ELR (cell line): ENCODE measurements around the gene SFR1.

Source experiments
- DNase-seq: peaks from one replicate; pipeline ENCODE4 v3.0.0-alpha.2; 2015; ENCODE audit warnings: low read depth

SFR1 gene, protein sequence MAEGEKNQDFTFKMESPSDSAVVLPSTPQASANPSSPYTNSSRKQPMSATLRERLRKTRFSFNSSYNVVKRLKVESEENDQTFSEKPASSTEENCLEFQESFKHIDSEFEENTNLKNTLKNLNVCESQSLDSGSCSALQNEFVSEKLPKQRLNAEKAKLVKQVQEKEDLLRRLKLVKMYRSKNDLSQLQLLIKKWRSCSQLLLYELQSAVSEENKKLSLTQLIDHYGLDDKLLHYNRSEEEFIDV

DNA sequence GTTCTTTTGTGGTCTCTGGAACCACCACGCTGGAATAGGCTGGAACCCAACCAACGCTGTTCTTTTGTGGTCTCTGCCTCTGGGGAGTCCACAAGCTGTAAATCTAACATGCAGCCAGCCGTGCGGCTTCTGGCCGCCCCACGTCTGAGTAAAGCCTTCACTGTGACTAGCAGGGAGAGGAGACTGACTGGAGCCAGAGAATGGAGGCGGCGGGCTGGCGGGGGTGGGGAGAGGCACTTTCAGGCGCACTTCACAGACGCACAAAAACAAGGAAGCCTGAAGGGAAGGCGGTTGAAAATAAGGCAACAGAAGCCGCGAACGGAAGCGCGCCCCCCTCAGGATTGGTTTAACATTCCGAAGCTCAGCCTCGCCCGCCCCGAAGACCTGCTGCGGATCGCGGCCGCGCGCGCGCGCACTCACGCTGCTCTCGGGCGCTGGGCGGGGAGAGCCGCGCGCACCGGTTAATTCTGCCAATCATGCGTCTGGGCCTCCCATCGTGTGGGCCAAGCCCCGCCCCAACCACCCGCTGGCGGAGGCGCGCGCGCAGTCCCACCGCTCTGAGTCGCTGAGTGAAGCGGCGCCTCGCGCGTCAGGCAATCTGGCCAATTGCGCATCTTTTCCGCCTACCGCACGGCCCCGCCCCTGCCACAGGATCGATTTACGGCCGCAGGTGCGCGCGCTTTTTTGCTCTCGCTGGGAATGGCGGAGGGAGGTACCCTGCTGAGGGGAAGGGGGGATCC, at the start of gene SFR1:
Gene SFR1 (plus strand): TSS at position 687 of the 740 bp plus-strand sequence. CDS start 13 bp downstream, at position 700.
- peak; percentile 98 for DNase-seq

DNA sequence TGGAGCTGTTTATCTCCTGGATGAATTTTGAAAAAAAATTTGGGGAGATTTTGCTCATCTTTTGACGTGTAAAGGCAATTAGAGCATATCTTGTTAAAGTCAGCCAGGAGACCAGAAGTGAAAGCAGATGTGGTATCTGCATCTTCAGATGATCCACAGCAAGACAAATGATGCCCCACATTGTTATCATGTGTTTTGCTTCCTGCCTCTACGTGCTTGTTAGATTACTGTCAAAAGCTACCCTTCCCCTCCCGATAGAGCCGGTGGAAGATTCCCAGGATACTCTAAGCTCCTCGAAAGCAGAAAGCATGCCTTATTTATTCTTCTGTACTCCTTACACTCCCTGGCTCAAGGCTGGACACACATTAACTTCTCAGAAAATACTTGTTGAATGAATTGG, 49.2 kb upstream of the SFR1 start:
- no peak for DNase-seq

DNA sequence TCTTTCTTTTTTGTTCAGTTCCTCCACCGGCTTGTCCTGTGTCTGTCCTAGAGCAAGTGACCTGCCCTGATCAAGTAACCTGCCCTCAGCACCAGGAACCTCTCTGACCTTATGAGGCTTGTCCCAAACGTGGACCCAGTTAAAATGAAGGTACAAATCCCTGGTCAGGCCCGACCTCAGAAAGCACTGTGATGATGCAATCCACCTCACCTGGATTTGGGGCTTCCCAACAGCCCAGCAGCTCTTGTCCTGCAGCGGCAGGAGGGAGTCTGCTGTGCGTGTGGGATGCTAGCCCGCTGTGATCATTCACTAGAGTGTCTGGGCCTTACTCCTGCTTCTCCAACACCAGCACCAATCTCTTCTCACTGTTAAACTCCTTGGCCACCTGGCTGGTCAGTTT, 47.5 kb upstream of the SFR1 start:
- DNase-seq, result no peak

DNA sequence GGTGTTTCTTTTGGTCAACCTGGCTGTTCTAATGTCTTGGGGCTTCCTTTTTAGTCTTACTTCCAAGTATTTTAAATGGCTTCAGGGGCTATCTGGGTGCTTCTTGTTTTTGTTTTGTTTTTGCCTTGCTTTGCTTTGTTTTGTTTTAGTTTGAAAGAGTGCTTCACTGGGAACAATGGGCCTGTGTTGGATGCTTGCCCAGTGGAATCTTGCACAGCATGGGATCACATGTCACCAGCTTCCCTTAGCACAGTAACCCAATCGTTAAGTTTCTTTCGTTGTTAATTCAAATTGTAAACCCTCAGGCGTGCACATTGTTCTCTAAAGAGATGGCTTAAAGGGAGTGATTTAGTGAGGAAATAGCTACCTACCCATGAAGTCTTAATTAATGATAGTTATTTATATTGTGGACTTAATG, 45.2 kb upstream of the SFR1 start:
- peak; percentile 21 for DNase-seq

DNA sequence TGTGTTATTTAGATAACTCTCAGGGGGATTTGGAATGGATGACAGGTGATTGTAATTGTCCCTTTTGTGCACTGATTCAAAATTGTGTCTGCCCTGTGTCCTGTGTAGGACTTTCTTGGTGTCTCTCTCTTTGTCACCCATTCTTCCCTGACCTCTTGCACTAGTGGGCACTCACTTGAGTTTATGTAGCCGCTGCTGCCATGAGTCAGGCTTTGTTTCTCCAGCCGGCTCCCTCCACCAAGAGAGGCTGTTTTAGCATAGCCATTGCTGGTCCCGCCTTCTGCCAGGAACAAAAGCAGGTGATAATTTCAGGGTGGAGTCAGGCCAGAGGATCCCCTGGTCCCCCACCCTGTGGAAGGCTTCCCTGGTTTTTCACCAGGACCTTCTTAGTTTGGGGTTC, 44.7 kb upstream of the SFR1 start:
- peak; percentile 15 for DNase-seq

DNA sequence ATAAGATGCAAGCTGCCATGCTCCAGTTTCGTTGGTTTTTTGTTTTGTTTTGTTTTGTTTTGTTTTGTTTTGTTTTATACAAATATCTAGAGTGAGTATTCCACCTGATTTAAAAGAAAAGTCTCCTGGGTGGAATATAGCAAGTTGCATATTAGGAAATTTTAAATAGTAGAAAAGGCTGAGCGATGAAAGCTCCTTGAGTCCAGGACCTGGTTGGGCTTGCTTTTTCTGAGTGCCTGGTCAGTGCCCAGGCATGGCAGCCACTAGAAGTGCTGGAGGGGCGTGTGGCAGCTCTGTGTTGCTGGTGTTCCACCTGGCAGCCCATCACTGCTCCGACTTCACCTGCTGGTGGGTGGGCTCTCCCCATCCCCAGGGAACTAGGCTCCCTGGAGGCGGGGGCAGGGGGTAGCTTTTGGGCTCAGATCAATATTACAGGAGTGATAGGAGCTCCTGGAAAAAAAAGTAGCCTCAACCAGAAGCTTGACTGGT, 44.3 kb upstream of the SFR1 start:
- no peak for DNase-seq

- DNase-seq, result peak; percentile 60
Observed at GRCh38 chr10:104080762-104081161, 41.2 kb upstream of the SFR1 start.

- DNase-seq, result no peak
Observed at GRCh38 chr10:104081998-104082397, 40.0 kb upstream of the SFR1 start.

DNA sequence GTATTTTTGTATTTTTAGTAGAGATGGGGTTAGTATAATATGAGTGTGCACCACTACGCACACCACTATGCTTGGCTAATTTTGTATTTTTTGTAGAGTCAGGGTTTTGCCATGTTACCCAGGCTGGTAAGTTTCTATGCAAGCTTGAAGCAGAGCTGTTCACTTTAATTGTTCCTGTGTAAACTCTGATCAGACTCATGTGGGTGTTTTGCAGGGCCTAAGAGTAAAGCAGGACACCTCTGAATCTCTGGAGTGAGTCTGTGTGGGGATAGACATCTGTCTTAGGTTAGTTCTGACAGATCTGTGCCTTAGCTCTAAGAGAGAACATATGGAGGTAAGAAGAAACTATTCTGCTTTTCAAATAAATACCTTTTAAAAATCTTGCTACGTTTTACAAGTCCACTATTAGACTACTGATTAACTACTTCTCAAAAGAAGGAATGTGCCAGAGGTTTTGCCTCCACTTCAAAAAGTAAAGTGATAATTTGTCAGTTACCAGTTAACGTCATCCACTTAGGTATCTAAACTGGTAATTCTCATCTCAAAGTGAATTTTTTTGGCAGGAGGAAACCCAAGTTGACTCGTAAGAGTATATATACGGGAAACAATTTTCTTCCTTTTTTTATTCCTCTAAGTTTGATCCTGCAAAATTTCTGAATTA, 37.4 kb upstream of the SFR1 start:
- no peak for DNase-seq

DNA sequence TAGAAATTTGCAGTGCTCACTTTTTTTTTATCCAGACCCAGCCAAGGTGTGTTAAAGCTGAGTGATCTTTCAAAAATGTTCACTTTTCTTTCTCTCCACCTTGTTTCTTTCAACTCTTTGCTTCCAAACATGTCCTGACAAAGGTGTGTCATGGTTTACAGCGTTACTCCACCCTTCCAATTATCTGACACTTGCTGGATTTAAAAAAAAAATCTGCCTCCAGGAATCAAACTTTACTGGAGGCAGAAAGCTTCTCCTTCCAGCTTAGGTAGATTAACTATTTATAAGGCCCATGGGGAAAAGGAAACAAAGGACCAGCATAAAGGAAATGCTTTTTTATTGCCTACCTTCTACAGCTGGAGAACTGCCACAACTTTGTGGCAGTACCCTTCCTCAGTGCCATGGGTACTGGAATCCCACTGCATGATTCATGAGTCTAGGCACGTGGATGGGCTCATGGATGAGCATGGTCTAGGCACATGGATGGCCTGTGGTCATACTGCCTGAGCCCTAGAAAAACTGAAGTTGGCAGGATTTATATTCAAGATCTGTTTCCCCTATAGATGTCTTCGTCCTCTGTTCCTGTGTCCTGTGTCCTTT, 36.1 kb upstream of the SFR1 start, which contains the start of gene COL17A1:
Gene COL17A1 (minus strand): TSS at position 80 of the 600 bp plus-strand sequence. CDS start 5,207 bp downstream, outside the sequence.
- DNase-seq, result no peak

- no peak for DNase-seq
Observed at GRCh38 chr10:104088239-104088638, 33.7 kb upstream of the SFR1 start.

- peak; percentile 13 for DNase-seq
Observed at GRCh38 chr10:104089621-104090020, 32.4 kb upstream of the SFR1 start.

GRCh38 chr10:104090611-104091010, 31.4 kb upstream of the SFR1 start:
- peak; percentile 38 for DNase-seq

GRCh38 chr10:104092749-104093148, 29.2 kb upstream of the SFR1 start:
- DNase-seq, result no peak

DNA sequence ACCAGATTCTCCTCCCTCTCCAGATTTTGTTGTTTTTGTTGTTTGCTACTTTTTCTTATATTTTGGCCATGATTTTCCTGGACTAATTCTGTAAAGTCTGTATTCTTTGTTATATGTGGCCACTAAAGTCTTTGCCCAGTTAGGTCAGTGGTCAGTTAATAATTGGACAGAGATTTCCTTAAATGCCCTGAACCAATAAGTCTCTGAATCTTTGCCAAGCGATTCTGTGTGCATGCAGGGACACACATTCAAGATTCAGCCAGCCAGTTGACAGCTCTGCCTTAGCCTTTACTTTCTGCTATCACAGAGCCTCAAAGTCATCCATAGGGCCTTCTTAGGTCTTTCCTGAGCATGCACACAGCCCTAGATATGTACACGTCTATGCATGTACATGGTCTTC, 25.3 kb upstream of the SFR1 start:
- no peak for DNase-seq

DNA sequence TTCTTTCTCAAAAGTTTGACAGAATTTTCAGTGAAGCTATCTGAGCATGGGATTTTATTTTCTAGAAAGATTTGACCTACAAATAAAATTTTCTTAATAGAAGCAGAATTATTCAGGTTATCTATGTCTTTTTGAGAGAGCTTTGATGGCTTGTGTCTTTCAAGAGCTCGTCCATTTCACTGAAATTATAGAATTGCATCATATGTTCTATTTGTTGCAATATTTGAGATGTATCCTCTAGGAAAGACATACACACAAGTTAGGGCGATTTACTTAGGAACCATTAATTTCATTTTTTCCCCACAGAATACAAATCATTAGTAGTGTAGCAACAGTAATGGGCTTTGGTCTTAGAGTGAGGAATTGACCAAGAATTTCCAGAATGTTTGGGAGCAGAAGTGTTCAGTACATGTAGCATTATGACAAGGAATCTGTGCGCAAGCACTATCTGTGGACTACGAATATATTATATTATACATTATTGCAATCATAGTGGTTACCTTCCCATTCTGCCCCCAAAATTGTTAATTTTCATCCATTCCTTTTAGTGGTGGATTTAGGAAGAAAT, 23.5 kb upstream of the SFR1 start:
- peak; percentile 57 for DNase-seq

- peak; percentile 75 for DNase-seq
Observed at GRCh38 chr10:104099269-104099668, 22.7 kb upstream of the SFR1 start.

DNA sequence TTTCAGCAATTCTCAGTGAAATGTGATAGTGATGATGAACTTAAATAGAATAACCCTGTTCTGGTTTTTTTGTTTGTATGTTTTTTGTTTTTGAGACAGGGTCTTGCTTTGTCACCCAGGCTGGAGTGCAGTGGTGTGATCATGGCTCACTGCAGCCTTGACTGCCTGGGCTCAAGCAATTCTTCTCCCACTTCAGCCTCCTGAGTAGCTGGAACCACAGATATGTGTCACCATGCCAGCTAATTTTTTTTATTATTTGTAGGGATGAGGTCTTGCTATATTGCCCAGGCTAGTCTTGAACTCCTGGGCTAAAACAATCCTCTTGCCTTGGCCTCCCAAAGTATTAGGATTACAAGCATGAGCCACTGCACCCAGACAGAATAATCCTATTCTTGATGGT, 22.0 kb upstream of the SFR1 start:
- peak; percentile 58 for DNase-seq

GRCh38 chr10:104100795-104101194, 21.2 kb upstream of the SFR1 start:
- DNase-seq, result no peak

DNA sequence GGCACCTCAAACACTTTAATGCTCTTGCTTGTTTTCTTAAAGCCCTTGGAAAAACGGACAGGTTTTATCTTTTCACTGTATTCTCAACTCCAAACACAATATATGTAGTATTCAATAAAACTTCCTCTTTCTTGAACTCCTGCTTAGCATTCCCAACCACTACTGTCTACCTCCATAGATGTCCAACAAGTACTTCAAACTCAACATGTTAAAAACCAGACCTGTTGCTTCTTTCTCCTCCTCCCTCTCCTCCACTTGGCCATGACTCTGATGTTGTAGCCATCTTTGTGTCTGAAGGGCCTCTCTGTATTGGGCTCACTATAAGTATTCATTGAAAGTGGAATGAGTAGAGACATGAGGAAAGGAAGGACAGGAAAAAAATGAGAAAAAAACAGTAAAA, 20.1 kb upstream of the SFR1 start:
- no peak for DNase-seq

GRCh38 chr10:104103956-104104355, 18.0 kb upstream of the SFR1 start:
- no peak for DNase-seq

GRCh38 chr10:104104418-104104817, 17.6 kb upstream of the SFR1 start:
- DNase-seq, result no peak
